Liver (tissue), 9 donors: ENCODE data around the gene VPS26C. TPM values are rescaled to one million over a fixed set of nuclear protein-coding genes. Genes with fewer than 3 reads are reported as not detected.

ENCODE experiments used
- DNase-seq: peaks from one replicate; pipeline ENCODE4 v3.0.0-alpha.2; 2017; ENCODE audit warnings: low spot score
- H3K27ac ChIP-seq, 2 donors: one replicate each; pipeline ENCODE4 v1.7.0; 2013; ENCODE audit warnings: inconsistent platforms in 2 of 2, low read length in 2 of 2, control low read depth in 1 of 2, low read depth in 1 of 2, mild to moderate bottlenecking in 1 of 2
- H3K27me3 ChIP-seq, 4 donors: one replicate each; pipeline versions ENCODE4 v1.6.1 to v1.7.0; 2013; ENCODE audit warnings: low read length in 3 of 4, inconsistent platforms in 1 of 4, mild to moderate bottlenecking in 1 of 4, moderate library complexity in 1 of 4; ENCODE audit not compliant: control insufficient read depth in 4 of 4, insufficient read depth in 4 of 4
- H3K36me3 ChIP-seq, 4 donors: one replicate each; pipeline versions ENCODE4 v1.6.1 to v1.7.0; 2013; ENCODE audit warnings: low read length in 3 of 4, mild to moderate bottlenecking in 3 of 4, low read depth in 1 of 4, moderate library complexity in 1 of 4; ENCODE audit not compliant: control insufficient read depth in 4 of 4, insufficient read depth in 3 of 4
- H3K4me1 ChIP-seq, 4 donors: one replicate each; pipeline versions ENCODE4 v1.6.1 to v1.7.0; 2013; ENCODE audit warnings: low read length in 3 of 4, mild to moderate bottlenecking in 3 of 4, moderate library complexity in 1 of 4; ENCODE audit not compliant: control insufficient read depth in 4 of 4, insufficient read depth in 4 of 4
- H3K4me3 ChIP-seq, 3 donors: one replicate each; pipeline versions ENCODE4 v1.6.1 to v1.7.0; 2013; ENCODE audit warnings: low read length in 3 of 3, control low read depth in 1 of 3, low read depth in 1 of 3, mild to moderate bottlenecking in 1 of 3
- H3K9ac ChIP-seq, 2 donors: one replicate each; pipeline ENCODE4 v1.7.0; 2013; ENCODE audit warnings: low read length in 2 of 2, mild to moderate bottlenecking in 2 of 2, moderate library complexity in 2 of 2, control low read depth in 1 of 2, low read depth in 1 of 2
- H3K9me3 ChIP-seq, 4 donors: one replicate each; pipeline versions ENCODE4 v1.6.1 to v1.7.0; 2013; ENCODE audit warnings: low read length in 3 of 4; ENCODE audit not compliant: control insufficient read depth in 4 of 4
- ATF3 ChIP-seq: IDR thresholded peaks from 2 replicates; pipeline ENCODE4 v1.6.1; 2016; ENCODE audit warnings: antibody characterized with exemption
- EGR1 ChIP-seq, 2 donors: IDR thresholded peaks; 2 replicates each; pipeline ENCODE4 v1.6.1; 2016 to 2018; ENCODE audit warnings: antibody characterized with exemption in 2 of 2, low read depth in 2 of 2
- FOXA1 ChIP-seq: IDR thresholded peaks from 2 replicates; pipeline ENCODE4 v1.6.1; 2016; ENCODE audit warnings: antibody characterized with exemption
- FOXA2 ChIP-seq: IDR thresholded peaks from 2 replicates; pipeline ENCODE4 v1.6.1; 2016; ENCODE audit warnings: antibody characterized with exemption
- GABPA ChIP-seq, 2 donors: IDR thresholded peaks in 1 of 2; conservative IDR thresholded peaks in 1 of 2; 2 replicates each; pipeline ENCODE4 v1.6.1; 2016; ENCODE audit warnings: antibody characterized with exemption in 2 of 2, mild to moderate bottlenecking in 1 of 2, moderate library complexity in 1 of 2
- HNF4A ChIP-seq, 2 donors: conservative IDR thresholded peaks; 2 replicates each; pipeline ENCODE4 v1.6.1; 2016; ENCODE audit warnings: antibody characterized with exemption in 2 of 2, mild to moderate bottlenecking in 2 of 2
- HNF4G ChIP-seq: IDR thresholded peaks from 2 replicates; pipeline ENCODE4 v1.6.1; 2016; ENCODE audit warnings: antibody characterized with exemption
- JUND ChIP-seq, 2 donors: IDR thresholded peaks; 2 replicates each; pipeline ENCODE4 v1.6.1; 2016; ENCODE audit warnings: antibody characterized with exemption in 2 of 2
- NR2F2 ChIP-seq: IDR thresholded peaks from 2 replicates; pipeline ENCODE4 v1.6.1; 2016; ENCODE audit warnings: antibody characterized with exemption
- RAD21 ChIP-seq, 2 donors: IDR thresholded peaks; 2 replicates each; pipeline ENCODE4 v1.6.1; 2016; ENCODE audit warnings: antibody characterized with exemption in 2 of 2, mild to moderate bottlenecking in 2 of 2
- REST ChIP-seq: IDR thresholded peaks from 2 replicates; pipeline ENCODE4 v1.6.1; 2016; ENCODE audit warnings: antibody characterized with exemption, mild to moderate bottlenecking
- RXRA ChIP-seq, 2 donors: IDR thresholded peaks; 2 replicates each; pipeline ENCODE4 v1.6.1; 2017 to 2018; ENCODE audit warnings: antibody characterized with exemption in 2 of 2, mild to moderate bottlenecking in 1 of 2
- SP1 ChIP-seq: IDR thresholded peaks from 2 replicates; pipeline ENCODE4 v1.6.1; 2018; ENCODE audit warnings: antibody characterized with exemption, mild to moderate bottlenecking
- TAF1 ChIP-seq: conservative IDR thresholded peaks from 2 replicates; pipeline ENCODE4 v1.6.1; 2016; ENCODE audit warnings: antibody characterized with exemption, mild to moderate bottlenecking
- YY1 ChIP-seq: IDR thresholded peaks from 2 replicates; pipeline ENCODE4 v1.6.1; 2016; ENCODE audit warnings: antibody characterized with exemption, mild to moderate bottlenecking
- ZBTB33 ChIP-seq: IDR thresholded peaks from 2 replicates; pipeline ENCODE4 v1.6.1; 2016; ENCODE audit warnings: antibody characterized with exemption
- WGBS: extraction: QIAGEN DNeasy Blood & Tissue Kit; methylation state at CpG from one replicate; pipeline ENCODE4 v1.1.7; 2013; 5-methylcytosine and 5-hydroxymethylcytosine counted together
- polyA plus RNA-seq, 2 donors: library from polyadenylated mRNA; stranded (reverse) in 1 of 2; unstranded in 1 of 2; fragments of 200-250 nt in 1 of 2; fragments of >200 nt in 1 of 2; fragmentation: Nextera tagmentation in 1 of 2; extraction: Ambion mirVana in 1 of 2; gene quantifications; one replicate each; pipeline versions ENCODE4 v1.2.1 to v1.2.3, GENCODE V29; 2013 to 2015
- total RNA-seq, 2 donors: library from RNA; depleted of rRNA; stranded (reverse); fragments of >200 nt; gene quantifications; one replicate each; pipeline ENCODE4 v1.2.3, GENCODE V29; 2014
- TF ChIP-seq, protein P1 (sequence below): fragments of 150-350 bp; IDR thresholded peaks from 2 replicates; pipeline ENCODE4 v1.5.1; 2017; ENCODE audit warnings: improper control_type of control experiment, low read depth, low read length; ENCODE audit not compliant: missing input control
- TF ChIP-seq, protein P2 (sequence below): IDR thresholded peaks from 2 replicates; pipeline ENCODE4 v1.6.1; 2016; ENCODE audit warnings: antibody characterized with exemption
- donor health status: healthy.
- donor health status: healthy.
- donor health status: healthy.
- donor health status: healthy.
- donor health status: healthy.

The VPS26C gene
- total and polyA plus RNA-seq, 4 donors = 16.3 to 37.7 (median 22.8) TPM

- Histone ChIP-seq H3K4me1 (peaks cover 0 to 5% (median 1%) of the 10 kb centered on the region in 4 donors), H3K27ac (no peak overlapping the region), H3K9me3 (no peaks in the 10 kb centered on the region), H3K4me3 (no peak overlapping the region), H3K36me3 (no peaks in the 10 kb centered on the region), H3K27me3 (no peaks in the 10 kb centered on the region), H3K9ac (no peak overlapping the region)
- TF ChIP-seq ZBTB33 (no peak), TAF1 (no peak), EGR1 (IDR thresholded peaks at IDR 0.05; ENCODE audit: low read depth in 2 of 2) (no peak), RXRA (IDR thresholded peaks at IDR 0.05) (no peak), HNF4G (no peak), SP1 (no peak), REST (no peak), HNF4A (conservative IDR thresholded peaks at IDR 0.05) (no peak), JUND (IDR thresholded peaks at IDR 0.05) (no peak), FOXA1 (no peak), RAD21 (IDR thresholded peaks at IDR 0.05) (no peak), YY1 (no peak)
- DNase-seq = no peak
- 92% methylated on average over 7 of the region's 7 CpGs for WGBS
Observed at GRCh38 chr21:37210130-37210529, 57.0 kb downstream of the VPS26C start.

GRCh38 chr21:37208741-37209225, 58.4 kb downstream of the VPS26C start:
- DNase-seq = no peak
- H3K27ac ChIP-seq = no peak overlapping the region
- WGBS = 88% methylated on average over 15 of the region's 15 CpGs
- H3K36me3 ChIP-seq = no peaks in the 10 kb centered on the region
- TF ChIP-seq RXRA (IDR thresholded peaks at IDR 0.05) (no peak), EGR1 (IDR thresholded peaks at IDR 0.05; ENCODE audit: low read depth in 2 of 2) (no peak), SP1 (no peak), RAD21 (IDR thresholded peaks at IDR 0.05) (no peak), YY1 (no peak), ATF3 (no peak), FOXA1 (no peak), REST (no peak), TAF1 (no peak), FOXA2 (no peak), JUND (IDR thresholded peaks at IDR 0.05) (no peak), GABPA (IDR thresholded peaks at IDR 0.05 in 1 of 2, conservative IDR thresholded peaks at IDR 0.05 in 1 of 2) (no peak), HNF4A (conservative IDR thresholded peaks at IDR 0.05) (no peak), ZBTB33 (no peak), HNF4G (no peak), NR2F2 (no peak)
- TF ChIP-seq, protein P1, sequence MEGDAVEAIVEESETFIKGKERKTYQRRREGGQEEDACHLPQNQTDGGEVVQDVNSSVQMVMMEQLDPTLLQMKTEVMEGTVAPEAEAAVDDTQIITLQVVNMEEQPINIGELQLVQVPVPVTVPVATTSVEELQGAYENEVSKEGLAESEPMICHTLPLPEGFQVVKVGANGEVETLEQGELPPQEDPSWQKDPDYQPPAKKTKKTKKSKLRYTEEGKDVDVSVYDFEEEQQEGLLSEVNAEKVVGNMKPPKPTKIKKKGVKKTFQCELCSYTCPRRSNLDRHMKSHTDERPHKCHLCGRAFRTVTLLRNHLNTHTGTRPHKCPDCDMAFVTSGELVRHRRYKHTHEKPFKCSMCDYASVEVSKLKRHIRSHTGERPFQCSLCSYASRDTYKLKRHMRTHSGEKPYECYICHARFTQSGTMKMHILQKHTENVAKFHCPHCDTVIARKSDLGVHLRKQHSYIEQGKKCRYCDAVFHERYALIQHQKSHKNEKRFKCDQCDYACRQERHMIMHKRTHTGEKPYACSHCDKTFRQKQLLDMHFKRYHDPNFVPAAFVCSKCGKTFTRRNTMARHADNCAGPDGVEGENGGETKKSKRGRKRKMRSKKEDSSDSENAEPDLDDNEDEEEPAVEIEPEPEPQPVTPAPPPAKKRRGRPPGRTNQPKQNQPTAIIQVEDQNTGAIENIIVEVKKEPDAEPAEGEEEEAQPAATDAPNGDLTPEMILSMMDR = no peak
- TF ChIP-seq, protein P2, sequence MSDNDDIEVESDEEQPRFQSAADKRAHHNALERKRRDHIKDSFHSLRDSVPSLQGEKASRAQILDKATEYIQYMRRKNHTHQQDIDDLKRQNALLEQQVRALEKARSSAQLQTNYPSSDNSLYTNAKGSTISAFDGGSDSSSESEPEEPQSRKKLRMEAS = no peak
- no peaks in the 10 kb centered on the region for H3K9me3 ChIP-seq
- H3K27me3 ChIP-seq = no peaks in the 10 kb centered on the region
- peaks cover 0 to 5% (median 1%) of the 10 kb centered on the region in 4 donors for H3K4me1 ChIP-seq
- no peak overlapping the region for H3K9ac ChIP-seq
- H3K4me3 ChIP-seq = no peak overlapping the region
